Measurements from ENCODE around the gene ATP8A2.

- TF ChIP-seq ZNF274 (IDR thresholded peaks at IDR 0.05; ENCODE audit: low read depth, low read length) (no peak), YY1 (IDR thresholded peaks at IDR 0.05; ENCODE audit: insufficient read depth, insufficient read length) (no peak)
Measured at GRCh38 chr13:25684491-25684890, 312.7 kb downstream of the ATP8A2 start.

All from NT2/D1 (cell line).